NB4 (cell line): ENCODE data around the gene DAGLA.
A peak's percentile ranks its signal among the peaks of the same experiment; 100 is the strongest.

Experiments used
- CTCF ChIP-seq: IDR thresholded peaks from one replicate; pipeline ENCODE4 v1.5.1; 2012; ENCODE audit warnings: low read depth, low read length
- MYC ChIP-seq: IDR thresholded peaks from 2 replicates; pipeline ENCODE4 v1.6.1; 2011; ENCODE audit warnings: low read depth, low read length
- POLR2A ChIP-seq: IDR thresholded peaks from 2 replicates; pipeline ENCODE4 v1.6.1; 2011; ENCODE audit warnings: mild to moderate bottlenecking; ENCODE audit not compliant: insufficient read length; ENCODE audit errors: extremely low read depth

DNA sequence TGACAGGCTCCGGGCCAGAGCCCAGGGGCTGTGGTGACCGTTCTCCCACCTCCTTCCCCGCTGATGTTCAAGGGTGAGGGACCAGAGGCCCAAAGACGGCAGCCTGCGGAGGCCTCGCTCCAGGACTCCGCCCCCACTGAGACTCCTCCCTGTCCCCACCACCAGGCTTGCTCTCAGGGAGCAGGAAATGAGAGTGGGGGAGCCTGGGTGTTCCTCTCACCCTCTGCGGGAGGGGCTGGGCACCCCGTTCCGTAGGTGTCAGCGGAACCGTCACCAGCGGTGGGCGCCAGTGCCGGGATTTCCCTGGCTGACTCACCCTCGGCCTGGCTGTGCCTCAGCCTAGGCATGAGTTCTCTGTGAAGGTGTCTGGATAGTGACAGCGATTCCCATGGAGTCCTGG is 15.7 kb downstream of the DAGLA start:
- TF ChIP-seq POLR2A (no peak), CTCF (peak; percentile 17), MYC (no peak)
